AG04449 (cell line): ENCODE results near the gene DOK5.
A peak's percentile ranks its signal among the peaks of the same experiment; 100 is the strongest.

Experiments
- CTCF ChIA-PET: fragments of 350-600 bp; formaldehyde crosslinking; extraction: SDS; loops from one replicate; lab custom pipeline; 2021; ENCODE audit warnings: antibody characterized with exemption; lab: Yijun Ruan, JAX
- POLR2A ChIA-PET: fragments of 400-600, 350-600 bp; formaldehyde crosslinking; extraction: SDS; loops from one replicate; lab custom pipeline; 2020; ENCODE audit warnings: antibody characterized with exemption, inconsistent platforms; lab: Yijun Ruan, JAX
- DNase-seq: peaks from one replicate; pipeline ENCODE4 v3.0.0-alpha.2; 2010; ENCODE audit warnings: low read depth, low spot score
- H3K4me3 ChIP-seq: 2 replicates; pipeline ENCODE4 v1.5.1; 2011; ENCODE audit warnings: low read depth, mild to moderate bottlenecking, control low read depth, low read length
- TF ChIP-seq, protein P1 (sequence below): IDR thresholded peaks from one replicate; pipeline ENCODE4 v1.5.1; 2011; ENCODE audit warnings: mild to moderate bottlenecking, moderate library complexity, low read length, control low read depth, inconsistent platforms; ENCODE audit not compliant: insufficient read depth; ENCODE audit errors: missing control alignments

DOK5 gene

DNA sequence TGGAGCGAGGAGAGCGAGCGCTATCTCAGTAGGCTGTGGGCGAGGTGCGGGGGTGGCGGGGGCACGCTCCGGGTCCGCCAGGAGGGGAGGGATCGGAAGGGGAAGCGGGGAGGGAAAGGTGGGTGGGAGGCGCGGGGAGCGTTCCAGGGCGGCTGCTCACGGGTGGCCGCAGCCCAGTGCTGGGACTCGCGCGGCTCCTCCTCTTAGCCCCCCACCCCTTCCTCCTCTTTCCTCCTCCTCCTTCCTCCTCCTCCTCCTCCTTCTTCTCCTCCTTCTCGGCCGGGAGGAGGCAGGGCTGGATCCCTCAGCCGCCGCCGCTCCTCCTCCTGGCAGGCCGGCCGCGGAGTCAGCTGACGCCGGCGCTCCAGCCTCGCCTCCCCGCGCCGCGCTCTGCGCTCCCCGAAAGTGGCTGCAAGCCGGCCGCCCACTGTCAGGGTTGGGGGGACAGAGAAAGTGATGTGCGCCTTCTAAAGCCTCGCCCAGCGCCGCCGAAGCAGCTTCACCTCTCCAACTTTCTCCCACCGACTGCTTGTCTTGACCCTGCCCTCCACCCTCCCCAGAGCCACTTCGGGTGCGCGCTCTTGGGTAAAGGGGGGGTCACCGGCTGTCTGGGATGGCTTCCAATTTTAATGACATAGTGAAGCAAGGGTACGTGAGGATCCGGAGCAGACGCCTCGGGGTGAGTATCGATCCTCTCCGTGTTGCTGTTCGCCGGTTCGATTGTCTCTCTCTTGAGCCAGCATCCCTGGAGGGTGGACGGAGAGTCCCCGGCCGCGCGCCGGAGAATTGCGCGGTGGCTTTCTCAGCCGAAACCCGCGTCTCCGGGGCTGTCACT, at the start of gene DOK5:
TSS of gene DOK5 (plus strand) at position 260 of the 835 bp plus-strand sequence. CDS start at position 614, 354 bp downstream.
- POLR2A ChIA-PET, result no interaction called here
- no peak for DNase-seq
- peak within 1 kb of the TSS; percentile 72 for H3K4me3 ChIP-seq
- TF ChIP-seq, protein P1, sequence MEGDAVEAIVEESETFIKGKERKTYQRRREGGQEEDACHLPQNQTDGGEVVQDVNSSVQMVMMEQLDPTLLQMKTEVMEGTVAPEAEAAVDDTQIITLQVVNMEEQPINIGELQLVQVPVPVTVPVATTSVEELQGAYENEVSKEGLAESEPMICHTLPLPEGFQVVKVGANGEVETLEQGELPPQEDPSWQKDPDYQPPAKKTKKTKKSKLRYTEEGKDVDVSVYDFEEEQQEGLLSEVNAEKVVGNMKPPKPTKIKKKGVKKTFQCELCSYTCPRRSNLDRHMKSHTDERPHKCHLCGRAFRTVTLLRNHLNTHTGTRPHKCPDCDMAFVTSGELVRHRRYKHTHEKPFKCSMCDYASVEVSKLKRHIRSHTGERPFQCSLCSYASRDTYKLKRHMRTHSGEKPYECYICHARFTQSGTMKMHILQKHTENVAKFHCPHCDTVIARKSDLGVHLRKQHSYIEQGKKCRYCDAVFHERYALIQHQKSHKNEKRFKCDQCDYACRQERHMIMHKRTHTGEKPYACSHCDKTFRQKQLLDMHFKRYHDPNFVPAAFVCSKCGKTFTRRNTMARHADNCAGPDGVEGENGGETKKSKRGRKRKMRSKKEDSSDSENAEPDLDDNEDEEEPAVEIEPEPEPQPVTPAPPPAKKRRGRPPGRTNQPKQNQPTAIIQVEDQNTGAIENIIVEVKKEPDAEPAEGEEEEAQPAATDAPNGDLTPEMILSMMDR, result no peak
- CTCF ChIA-PET, result interaction anchor here (1.1 to 1.2 kb wide), 2 partner anchors 254 to 257 kb away, joined by 3 read pairs; no protein-coding TSS in a partner anchor

DNA sequence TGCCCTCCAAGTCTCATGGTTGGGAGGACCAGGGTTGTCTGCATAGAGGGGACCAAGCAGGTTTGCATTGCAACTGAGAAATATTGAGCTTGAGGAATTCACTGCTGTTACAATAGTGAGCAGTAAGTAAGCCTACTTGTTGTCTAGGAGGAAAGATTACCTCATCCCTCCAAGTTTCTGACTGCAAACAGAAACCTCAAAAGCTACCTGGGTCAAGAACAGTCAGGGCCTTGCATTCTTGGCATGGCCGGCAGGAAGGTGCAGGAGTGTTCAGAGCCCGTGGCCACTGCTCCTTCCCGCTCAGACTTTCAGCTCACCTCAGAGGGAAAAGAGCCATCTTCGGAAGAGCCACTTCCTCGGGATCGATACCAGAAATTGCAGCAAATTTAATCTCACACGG, 46.0 kb upstream of the DOK5 start:
- ChIA-PET POLR2A (no interaction called here), CTCF (no interaction called here)
- TF ChIP-seq, protein P1, result no peak
- no peak for DNase-seq
- no peak overlapping the region for H3K4me3 ChIP-seq

DNA sequence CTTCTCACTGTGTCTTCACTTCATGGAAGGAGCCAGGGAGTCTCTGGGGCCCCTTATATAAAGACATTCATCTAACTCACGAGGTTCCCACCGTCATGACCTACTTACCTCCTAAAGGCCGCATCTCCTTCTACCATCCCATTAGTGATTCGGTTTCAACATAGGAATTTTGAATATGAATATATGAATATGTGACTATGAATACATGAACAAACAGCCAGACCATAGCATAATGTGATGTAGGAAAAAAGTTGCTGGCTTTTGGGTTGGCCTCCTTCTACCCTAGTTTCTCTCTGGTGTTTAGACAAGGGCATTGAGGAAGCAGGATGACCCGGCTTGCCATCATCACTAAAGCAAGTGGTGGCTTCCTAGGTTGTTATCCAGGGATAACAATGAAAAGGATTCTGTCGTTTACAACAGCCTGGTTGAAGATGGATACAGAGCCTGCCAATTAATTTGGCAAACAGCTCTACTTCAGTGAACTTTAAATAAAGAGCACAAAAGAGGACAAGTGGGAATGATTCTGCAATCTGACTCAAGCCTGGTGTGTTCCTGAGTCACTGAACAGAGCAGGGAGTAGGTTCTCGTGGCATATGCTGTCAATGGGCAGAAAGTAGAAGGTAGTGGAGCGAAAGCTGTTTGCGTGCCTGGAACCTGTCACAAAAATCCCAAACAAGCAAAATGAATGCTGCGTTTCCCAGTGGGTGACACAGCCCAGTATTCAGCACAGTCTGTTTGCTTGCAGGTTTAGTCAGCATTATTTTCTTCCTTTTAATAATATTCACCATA, 44.0 kb upstream of the DOK5 start:
- no peak for DNase-seq
- ChIA-PET POLR2A (no interaction called here), CTCF (interaction anchor here (0.5 kb wide), 1 partner anchor 216 kb away, joined by 3 read pairs; no protein-coding TSS in a partner anchor)
- TF ChIP-seq, protein P1, result no peak
- no peak overlapping the region for H3K4me3 ChIP-seq

DNA sequence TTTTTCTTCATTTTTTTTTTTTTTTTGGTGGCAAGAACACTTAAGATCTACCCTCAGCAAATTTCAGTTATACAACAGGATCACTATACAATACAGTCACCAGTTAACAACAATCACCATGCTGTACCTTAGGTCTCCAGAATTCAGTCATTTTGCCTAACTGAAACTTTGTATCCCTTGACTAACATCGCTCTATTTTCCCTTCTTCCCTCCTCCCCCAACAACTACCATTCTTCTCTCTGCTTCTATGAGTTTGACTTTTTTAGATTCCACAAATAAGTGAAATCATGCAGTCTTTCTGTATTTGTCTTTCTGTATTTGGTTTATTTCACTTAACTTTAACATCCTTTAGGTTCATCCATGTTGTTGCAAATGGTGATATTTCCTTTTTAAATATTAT, 42.4 kb upstream of the DOK5 start:
- TF ChIP-seq, protein P1, result no peak
- H3K4me3 ChIP-seq, result no peak overlapping the region
- ChIA-PET CTCF (no interaction called here), POLR2A (no interaction called here)
- DNase-seq, result no peak

DNA sequence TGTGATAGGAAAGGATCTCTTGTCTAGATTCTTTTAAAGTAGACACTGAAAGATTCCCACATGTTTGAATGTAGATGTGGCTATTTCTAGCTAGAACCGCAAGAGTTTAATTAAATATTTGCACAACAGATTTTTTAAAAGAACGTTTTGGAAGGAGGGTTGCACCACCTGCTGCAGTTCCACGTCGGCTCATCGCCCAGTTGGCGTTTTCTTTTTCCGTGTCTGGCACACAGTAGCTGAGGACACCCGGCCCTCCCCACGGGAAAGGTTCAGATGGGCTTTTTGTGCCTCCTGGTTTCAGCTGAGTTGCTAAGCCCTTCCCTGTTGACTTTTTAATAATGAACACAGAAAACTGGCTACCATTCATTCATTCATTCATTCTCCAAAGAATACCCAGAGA, 41.8 kb upstream of the DOK5 start:
- H3K4me3 ChIP-seq, result no peak overlapping the region
- ChIA-PET POLR2A (no interaction called here), CTCF (no interaction called here)
- TF ChIP-seq, protein P1, result no peak
- DNase-seq, result no peak

DNA sequence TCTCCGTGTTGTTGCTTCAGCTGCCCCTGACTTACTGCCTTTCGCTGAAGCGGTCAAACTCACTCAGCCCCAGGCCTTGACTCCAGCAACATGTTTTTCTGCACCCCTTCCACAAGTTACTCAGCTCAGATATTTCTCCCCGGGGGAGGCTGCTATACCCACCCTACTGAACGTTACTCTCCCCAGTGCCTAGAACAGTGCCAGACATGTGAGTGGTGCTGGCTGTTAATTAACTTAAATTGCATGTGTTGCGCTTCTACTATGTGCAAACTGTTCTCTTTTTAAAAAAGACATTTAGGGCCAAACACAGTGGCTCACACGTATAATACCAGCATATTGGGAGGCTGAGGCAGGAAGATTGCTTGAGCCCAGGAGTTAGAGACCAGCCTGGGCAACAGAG, 41.2 kb upstream of the DOK5 start:
- TF ChIP-seq, protein P1, result no peak
- DNase-seq, result no peak
- CTCF ChIA-PET, result no interaction called here
- H3K4me3 ChIP-seq, result no peak overlapping the region
- POLR2A ChIA-PET, result no interaction called here
